GM10248 (cell line): ENCODE results near the gene EPC2.

ENCODE experiments used
- CTCF ChIA-PET: fragments of 300-600 bp; sonication (Branson Sonifier 250); formaldehyde crosslinking; extraction: SDS; loops from one replicate; lab custom pipeline; 2021; ENCODE audit warnings: antibody characterized with exemption; lab: Yijun Ruan, JAX
- POLR2A ChIA-PET: fragments of 350-650 bp; sonication (Branson Sonifier 250); formaldehyde crosslinking; extraction: SDS; loops from one replicate; lab custom pipeline; 2020; ENCODE audit warnings: antibody characterized with exemption; lab: Yijun Ruan, JAX
- DNase-seq: peaks from one replicate; pipeline ENCODE4 v3.0.0; 2012; ENCODE audit errors: extremely low spot score
- TF ChIP-seq, protein P1 (sequence below): IDR thresholded peaks from 2 replicates; pipeline ENCODE4 v1.5.1; 2012; ENCODE audit warnings: mild to moderate bottlenecking, low read depth; ENCODE audit errors: extremely low read depth, missing control alignments, control extremely low read depth

The EPC2 gene, protein sequence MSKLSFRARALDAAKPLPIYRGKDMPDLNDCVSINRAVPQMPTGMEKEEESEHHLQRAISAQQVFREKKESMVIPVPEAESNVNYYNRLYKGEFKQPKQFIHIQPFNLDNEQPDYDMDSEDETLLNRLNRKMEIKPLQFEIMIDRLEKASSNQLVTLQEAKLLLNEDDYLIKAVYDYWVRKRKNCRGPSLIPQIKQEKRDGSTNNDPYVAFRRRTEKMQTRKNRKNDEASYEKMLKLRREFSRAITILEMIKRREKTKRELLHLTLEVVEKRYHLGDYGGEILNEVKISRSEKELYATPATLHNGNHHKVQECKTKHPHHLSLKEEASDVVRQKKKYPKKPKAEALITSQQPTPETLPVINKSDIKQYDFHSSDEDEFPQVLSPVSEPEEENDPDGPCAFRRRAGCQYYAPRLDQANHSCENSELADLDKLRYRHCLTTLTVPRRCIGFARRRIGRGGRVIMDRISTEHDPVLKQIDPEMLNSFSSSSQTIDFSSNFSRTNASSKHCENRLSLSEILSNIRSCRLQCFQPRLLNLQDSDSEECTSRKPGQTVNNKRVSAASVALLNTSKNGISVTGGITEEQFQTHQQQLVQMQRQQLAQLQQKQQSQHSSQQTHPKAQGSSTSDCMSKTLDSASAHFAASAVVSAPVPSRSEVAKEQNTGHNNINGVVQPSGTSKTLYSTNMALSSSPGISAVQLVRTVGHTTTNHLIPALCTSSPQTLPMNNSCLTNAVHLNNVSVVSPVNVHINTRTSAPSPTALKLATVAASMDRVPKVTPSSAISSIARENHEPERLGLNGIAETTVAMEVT

DNA sequence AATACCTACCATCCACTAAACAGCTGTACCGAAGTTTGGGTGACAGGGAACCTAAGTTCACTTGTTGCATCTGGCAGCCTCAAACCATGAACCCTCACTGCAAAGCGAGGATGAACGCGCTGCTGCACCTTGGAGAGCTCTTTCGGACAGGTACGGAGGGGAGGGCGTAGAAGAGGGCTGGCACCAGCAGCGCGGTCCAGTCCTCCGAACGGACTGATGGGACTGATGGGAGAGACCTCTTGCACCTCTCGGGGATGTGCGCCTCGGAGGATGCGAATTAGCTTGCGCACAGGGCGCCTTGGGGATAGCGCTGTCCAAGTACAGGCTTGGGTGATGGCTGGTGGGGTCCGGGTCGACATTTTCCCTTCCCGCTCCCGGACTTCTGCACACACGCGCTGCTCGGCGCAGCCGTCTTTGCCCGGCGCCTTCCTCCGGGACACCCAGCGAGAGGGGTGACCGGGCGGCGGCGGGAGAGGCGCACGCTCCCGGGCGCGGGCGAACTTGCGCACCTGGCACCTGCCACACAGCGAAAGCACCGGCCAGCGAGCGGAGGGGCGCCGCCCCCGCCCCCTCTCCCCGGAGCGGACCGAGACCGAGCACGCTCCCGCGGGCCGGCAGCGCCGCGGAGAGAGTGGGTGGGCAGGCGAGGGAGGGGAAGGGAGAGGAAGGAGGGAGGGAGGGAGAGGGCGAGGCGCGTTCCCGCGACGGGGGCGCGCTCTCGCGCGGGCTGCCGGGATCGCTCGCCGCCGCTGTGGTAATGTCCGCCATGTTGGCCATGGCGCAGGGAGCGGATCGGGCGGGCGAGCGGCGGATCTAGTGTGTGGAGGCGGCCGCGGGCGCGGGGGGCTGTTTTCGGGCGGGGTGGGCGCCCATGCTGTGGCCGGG is at the start of gene EPC2:
TSS of gene EPC2 (plus strand) at position 754 of the 885 bp plus-strand sequence. CDS start 267 bp downstream, outside the sequence.
- ChIA-PET POLR2A (interaction anchor here (0.7 kb wide), 1 partner anchor 8 kb away, joined by 3 read pairs; no protein-coding TSS in a partner anchor), CTCF (interaction anchor here (0.7 to 1.3 kb wide), 4 partner anchors 14 to 654 kb away, joined by 3 to 4 read pairs (median 3); no protein-coding TSS in a partner anchor)
- TF ChIP-seq, protein P1, sequence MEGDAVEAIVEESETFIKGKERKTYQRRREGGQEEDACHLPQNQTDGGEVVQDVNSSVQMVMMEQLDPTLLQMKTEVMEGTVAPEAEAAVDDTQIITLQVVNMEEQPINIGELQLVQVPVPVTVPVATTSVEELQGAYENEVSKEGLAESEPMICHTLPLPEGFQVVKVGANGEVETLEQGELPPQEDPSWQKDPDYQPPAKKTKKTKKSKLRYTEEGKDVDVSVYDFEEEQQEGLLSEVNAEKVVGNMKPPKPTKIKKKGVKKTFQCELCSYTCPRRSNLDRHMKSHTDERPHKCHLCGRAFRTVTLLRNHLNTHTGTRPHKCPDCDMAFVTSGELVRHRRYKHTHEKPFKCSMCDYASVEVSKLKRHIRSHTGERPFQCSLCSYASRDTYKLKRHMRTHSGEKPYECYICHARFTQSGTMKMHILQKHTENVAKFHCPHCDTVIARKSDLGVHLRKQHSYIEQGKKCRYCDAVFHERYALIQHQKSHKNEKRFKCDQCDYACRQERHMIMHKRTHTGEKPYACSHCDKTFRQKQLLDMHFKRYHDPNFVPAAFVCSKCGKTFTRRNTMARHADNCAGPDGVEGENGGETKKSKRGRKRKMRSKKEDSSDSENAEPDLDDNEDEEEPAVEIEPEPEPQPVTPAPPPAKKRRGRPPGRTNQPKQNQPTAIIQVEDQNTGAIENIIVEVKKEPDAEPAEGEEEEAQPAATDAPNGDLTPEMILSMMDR, result no peak
- peak; percentile 85 for DNase-seq

DNA sequence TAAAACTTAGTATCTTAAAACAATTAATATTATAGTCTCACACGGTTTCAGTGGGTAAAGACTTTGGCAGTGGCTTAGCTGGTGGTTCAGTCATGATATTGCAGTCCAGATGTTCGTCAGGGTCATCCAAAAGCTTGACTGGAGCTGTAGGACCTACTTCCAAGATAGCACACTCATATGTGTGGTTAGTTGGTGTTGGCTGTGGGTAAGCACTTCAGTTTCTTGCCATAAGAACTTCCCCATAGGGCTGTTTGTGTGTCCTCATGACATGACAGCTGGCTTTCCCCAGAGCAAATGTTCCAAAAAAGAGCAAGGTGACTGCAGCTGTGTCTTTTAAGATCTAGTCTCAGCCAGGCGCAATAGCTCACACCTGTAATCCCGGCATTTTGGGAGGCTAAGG is 48.5 kb upstream of the EPC2 start:
- DNase-seq, result no peak
- POLR2A ChIA-PET, result no interaction called here
- CTCF ChIA-PET, result interaction anchor here (0.8 to 1.6 kb wide), 2 partner anchors 10 to 42 kb away, joined by 3 read pairs; no protein-coding TSS in a partner anchor
- TF ChIP-seq, protein P1, result no peak

DNA sequence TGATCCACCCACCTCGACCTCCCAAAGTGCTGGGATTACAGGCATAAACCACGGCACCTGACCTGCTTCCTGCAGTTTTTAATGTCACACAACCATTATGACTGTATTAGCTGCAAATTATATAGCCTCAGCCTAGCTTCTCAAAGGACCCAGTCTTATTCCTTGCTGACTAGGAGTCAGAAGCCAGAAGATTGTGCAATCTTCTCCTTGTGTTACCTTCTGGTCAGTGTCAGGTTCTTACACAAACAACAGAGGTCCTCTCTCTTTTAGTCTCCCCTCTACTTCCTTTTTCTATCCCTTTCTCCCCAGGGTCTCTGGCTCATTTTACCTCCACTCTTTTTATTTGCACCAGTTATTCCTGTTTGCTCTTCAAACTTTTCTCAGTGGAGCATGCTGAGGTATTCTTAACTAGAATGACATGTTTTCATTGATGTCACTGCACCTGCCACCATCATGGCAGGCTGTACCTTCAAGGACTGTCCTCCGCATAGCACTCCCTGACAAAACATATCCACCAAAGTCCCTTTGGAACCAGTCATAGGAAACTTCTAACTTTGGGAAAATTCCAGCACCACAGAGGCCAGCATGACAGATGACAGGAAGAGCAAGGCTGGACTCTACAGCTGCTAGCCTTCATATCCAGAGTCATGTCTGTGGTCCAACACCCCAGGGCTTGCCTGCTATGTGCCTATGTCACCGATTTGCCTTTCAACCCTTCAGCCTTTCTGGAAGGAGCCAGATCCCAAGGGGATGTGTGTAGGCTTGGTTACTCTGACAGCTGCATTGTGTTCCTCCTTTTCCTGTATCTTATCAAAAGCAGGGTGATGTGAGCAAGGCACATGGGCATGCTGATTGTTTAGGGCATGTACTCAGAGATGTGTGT is 45.2 kb upstream of the EPC2 start:
- ChIA-PET CTCF (interaction anchor here (1.2 kb wide), 1 partner anchor 10 kb away, joined by 3 read pairs; no protein-coding TSS in a partner anchor), POLR2A (no interaction called here)
- no peak for DNase-seq
- TF ChIP-seq, protein P1, result no peak

DNA sequence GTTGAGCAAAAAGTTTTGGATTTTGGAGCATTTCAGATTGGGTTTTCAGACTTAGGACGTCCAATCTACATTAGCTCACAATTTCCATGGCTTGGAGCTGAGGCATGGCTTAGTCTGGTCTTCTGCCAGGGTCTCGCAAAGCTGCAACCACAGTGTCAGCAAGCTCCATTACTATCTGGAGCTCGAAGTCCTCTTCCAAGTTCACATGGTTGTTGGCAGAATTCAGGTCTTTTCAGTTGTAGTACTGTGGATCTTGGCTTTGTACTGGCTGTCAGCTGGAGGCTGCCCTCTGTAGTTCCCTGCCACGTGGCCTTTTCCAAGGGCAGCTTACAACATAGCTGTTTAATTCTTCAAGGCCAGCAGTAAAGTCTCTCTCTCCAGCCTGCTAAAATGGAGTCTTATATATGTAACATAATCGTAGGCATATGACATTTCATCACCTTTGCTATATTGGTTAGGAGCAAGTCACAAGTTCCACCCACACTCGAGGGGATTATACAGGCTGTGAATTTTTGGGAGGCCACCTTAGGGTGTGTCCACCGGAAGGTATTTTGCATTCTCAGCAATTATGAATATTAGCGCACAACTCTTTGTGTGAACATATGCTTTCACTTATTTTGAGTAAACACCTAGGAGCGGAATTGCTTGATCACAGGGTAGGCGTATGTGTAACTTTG is 41.5 kb upstream of the EPC2 start:
- peak; percentile 21 for DNase-seq
- CTCF ChIA-PET, result interaction anchor here (0.7 to 1.5 kb wide), 6 partner anchors 11 to 665 kb away, joined by 3 to 7 read pairs (median 4); no protein-coding TSS in a partner anchor
- POLR2A ChIA-PET, result no interaction called here
- TF ChIP-seq, protein P1, result no peak

DNA sequence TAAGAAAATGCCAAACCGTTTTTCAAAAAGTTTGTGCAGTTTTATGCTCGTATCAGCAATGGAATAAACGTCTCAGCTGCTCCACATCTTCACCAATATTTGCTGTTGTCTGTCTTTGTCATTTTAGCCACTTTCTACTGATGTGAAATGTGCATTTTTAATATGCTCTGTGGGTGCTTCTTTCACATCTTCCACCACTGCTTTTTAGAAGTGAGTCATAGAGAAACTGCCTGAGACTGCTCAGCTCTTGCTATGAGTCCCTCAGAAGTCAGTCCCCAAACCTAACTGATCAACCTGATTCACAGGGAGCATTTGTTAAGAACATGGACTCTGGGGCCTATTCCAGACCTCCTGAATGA is 41.0 kb upstream of the EPC2 start:
- peak; percentile 83 for DNase-seq
- CTCF ChIA-PET, result interaction anchor here (1.1 to 1.5 kb wide), 4 partner anchors 11 to 665 kb away, joined by 3 to 7 read pairs (median 4); no protein-coding TSS in a partner anchor
- TF ChIP-seq, protein P1, result no peak
- POLR2A ChIA-PET, result no interaction called here
